Kidney (tissue), 14 donors: ENCODE data around the gene NLRX1. TPM values are rescaled to one million over a fixed set of nuclear protein-coding genes. Genes with fewer than 3 reads are reported as not detected.
"Not testable (repeated sequence)": the region's sequence is repeated elsewhere in the genome, so short reads cannot be mapped to it uniquely, and the experiment has no call there.

ENCODE experiments used
- DNase-seq, 5 donors: peaks; one replicate each; pipeline ENCODE4 v3.0.0-alpha.2; 2013 to 2020
- FAIRE-seq: peaks from 2 replicates; lab custom pipeline; 2012; peaks lifted over from hg19 to GRCh38; lab: Jason Lieb, UNC
- H3K27ac ChIP-seq, 2 donors: one replicate each; pipeline ENCODE4 v1.7.0; 2013; ENCODE audit warnings: low read depth in 2 of 2, low read length in 2 of 2, inconsistent platforms in 1 of 2
- H3K27me3 ChIP-seq: one replicate; pipeline ENCODE4 v1.7.1; 2013; ENCODE audit warnings: low read length, inconsistent platforms; ENCODE audit not compliant: control insufficient read depth, insufficient read depth
- H3K36me3 ChIP-seq, 3 donors: one replicate each; pipeline versions ENCODE4 v1.7.0 to v1.7.1; 2013; ENCODE audit warnings: low read length in 3 of 3, control low read depth in 1 of 3, inconsistent platforms in 1 of 3; ENCODE audit not compliant: insufficient read depth in 3 of 3, control insufficient read depth in 2 of 3
- H3K4me1 ChIP-seq, 3 donors: one replicate each; pipeline versions ENCODE4 v1.7.0 to v1.7.1; 2013; ENCODE audit warnings: low read length in 3 of 3, inconsistent platforms in 1 of 3, low read depth in 1 of 3; ENCODE audit not compliant: control insufficient read depth in 2 of 3, insufficient read depth in 2 of 3
- H3K4me3 ChIP-seq, 3 donors: one replicate each; pipeline versions ENCODE4 v1.7.0 to v1.8.1; 2013; ENCODE audit warnings: low read length in 3 of 3, control low read depth in 1 of 3, inconsistent platforms in 1 of 3
- H3K9ac ChIP-seq, 3 donors: one replicate each; pipeline versions ENCODE4 v1.7.0 to v1.7.1; 2013; ENCODE audit warnings: low read length in 3 of 3, control low read depth in 1 of 3, inconsistent platforms in 1 of 3
- H3K9me3 ChIP-seq, 3 donors: one replicate each; pipeline versions ENCODE4 v1.7.0 to v1.7.1; 2013; ENCODE audit warnings: low read length in 3 of 3, control low read depth in 1 of 3, inconsistent platforms in 1 of 3; ENCODE audit not compliant: control insufficient read depth in 2 of 3, insufficient read depth in 1 of 3
- CTCF ChIP-seq: IDR thresholded peaks from 3 replicates; pipeline ENCODE4 v1.5.1; 2012; ENCODE audit warnings: mild to moderate bottlenecking, moderate library complexity, borderline replicate concordance; ENCODE audit not compliant: insufficient read depth; ENCODE audit errors: extremely low read depth
- intact Hi-C: fragments of 100-400 bp; cut with DNase I; formaldehyde crosslinking; loops from one replicate; pipeline ENCODE4 v1.11.1; 2022
- polyA plus RNA-seq: library from polyadenylated mRNA; stranded (reverse); fragments of 350-450 nt; fragmentation: Illumina TruSeq; extraction: RNeasy Lipid Tissue Mini Kit (QIAGEN cat#74804); gene quantifications from one replicate; pipeline ENCODE4 v1.2.3, GENCODE V29; 2014; ENCODE audit warnings: low read depth, low replicate concordance; ENCODE audit not compliant: insufficient read depth
- total RNA-seq: library from RNA; stranded (reverse); fragmentation: NEBNext Ultra II Directional; extraction: Animal tissue kit (Norgen Biotek cat#: 25700); gene quantifications from one replicate; pipeline ENCODE4 v1.2.1, GENCODE V29; 2021
- donor health status: control.
- donor health status: control.
- donor health status: control.
- donor health status: control.
- donor health status: control.
- donor health status: DM: yes; HTN: yes; CAD: no.
- donor health status: Normal renal cell carcinoma (clear cell type).

The NLRX1 gene
- total and polyA plus RNA-seq, 2 donors from 2014 or later = 11.9 to 21.2 TPM

- Histone ChIP-seq H3K9me3 (no peaks in the 10 kb centered on the region), H3K4me1 (no peaks in the 10 kb centered on the region), H3K27me3 (no peaks in the 10 kb centered on the region), H3K27ac (no peak overlapping the region), H3K4me3 (no peak overlapping the region), H3K9ac (no peak overlapping the region), H3K36me3 (no peaks in the 10 kb centered on the region)
- FAIRE-seq (no peak), DNase-seq (peak in 2 of 5 donors; percentile 21 to 43)
- no peak for TF ChIP-seq CTCF
- intact Hi-C loops = no loop called here
Observed at GRCh38 chr11:119195680-119196079, 27.2 kb downstream of the NLRX1 start.

DNA sequence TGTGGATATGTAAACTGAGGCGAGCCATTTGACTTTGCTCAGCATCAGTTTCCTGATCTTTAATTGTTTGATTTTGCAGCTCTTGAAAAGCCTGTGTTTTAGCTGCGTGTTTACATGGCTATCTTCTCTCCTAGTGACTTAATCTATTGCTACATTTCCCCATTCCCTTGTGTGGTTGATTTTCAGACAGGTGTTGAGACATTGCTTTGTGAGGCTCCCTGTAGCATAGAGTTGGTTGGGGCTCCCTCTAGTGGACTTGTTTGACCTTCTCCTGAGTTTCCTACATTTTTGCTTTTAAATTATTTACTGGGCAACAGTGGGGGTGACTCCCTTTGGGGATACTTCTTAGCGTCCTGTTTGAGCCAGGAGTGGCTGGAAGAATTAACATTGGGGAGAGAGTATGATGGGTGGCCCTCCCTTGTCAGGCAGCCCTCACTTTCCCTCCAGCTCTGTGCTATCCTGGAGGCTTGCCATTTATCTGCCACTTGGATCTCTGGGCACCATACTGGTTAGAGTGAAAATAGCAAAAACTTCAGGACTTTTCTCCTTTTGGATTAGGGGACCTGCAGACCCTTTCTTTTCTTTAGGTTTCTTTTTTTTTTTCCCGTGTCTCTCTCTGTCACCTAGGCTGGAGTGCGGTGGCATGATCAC, 28.4 kb downstream of the NLRX1 start:
- H3K36me3 ChIP-seq = no peaks in the 10 kb centered on the region
- no peak overlapping the region for H3K9ac ChIP-seq
- no peaks in the 10 kb centered on the region for H3K9me3 ChIP-seq
- DNase-seq (peak; percentile 14 to 94 (median 79)), FAIRE-seq (peak; percentile 86)
- peak; percentile 84 for TF ChIP-seq CTCF
- no peaks in the 10 kb centered on the region for H3K4me1 ChIP-seq
- no peak overlapping the region for H3K4me3 ChIP-seq
- intact Hi-C loops = no loop called here
- no peaks in the 10 kb centered on the region for H3K27me3 ChIP-seq
- H3K27ac ChIP-seq = no peak overlapping the region

DNA sequence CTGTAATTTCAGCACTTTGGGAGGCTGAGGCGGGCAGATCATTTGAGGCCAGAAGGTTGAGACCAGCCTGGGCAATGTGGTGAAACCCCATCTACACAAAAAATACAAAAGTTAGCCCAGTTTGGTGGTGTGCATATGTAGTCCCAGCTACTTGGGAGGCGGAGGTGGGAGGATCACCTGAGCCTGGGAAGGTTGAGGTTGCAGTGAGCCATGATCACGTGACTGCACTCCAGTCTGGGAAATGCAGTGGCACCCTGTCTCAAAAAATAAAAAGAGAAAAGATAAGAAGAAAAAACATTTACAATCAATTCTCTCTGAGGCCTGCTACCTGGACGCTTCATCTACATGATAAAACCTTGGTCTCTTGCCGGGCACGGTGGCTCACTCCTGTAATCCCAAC, 30.4 kb downstream of the NLRX1 start:
- no peak overlapping the region for H3K27ac ChIP-seq
- no peaks in the 10 kb centered on the region for H3K36me3 ChIP-seq
- no peak overlapping the region for H3K4me3 ChIP-seq
- intact Hi-C loops = no loop called here
- H3K9me3 ChIP-seq = no peaks in the 10 kb centered on the region
- H3K4me1 ChIP-seq = no peaks in the 10 kb centered on the region
- no peak overlapping the region for H3K9ac ChIP-seq
- H3K27me3 ChIP-seq = no peaks in the 10 kb centered on the region
- TF ChIP-seq CTCF = no peak
- FAIRE-seq = no peak
- DNase-seq = no peak

DNA sequence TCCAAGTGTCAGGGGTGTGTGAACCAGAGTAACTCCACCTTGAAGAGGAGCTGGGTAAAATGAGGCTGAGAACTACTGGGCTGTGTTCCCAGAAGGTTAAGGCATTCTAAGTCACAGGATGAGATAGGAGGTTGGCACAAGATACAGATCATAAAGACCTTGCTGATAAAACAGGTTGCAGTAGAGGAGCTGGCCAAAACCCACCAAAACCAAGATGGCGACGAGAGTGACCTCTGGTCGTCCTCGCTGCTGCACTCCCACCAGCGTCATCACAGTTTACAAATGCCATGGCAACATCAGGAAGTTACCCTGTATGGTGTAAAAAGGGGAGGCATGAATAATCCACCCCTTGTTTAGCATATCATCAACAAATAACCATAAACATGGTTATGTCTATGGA, 32.7 kb downstream of the NLRX1 start:
- H3K4me3 ChIP-seq, H3K27ac ChIP-seq, H3K36me3 ChIP-seq, intact Hi-C loops, H3K4me1 ChIP-seq, FAIRE-seq, H3K9ac ChIP-seq, H3K27me3 ChIP-seq, H3K9me3 ChIP-seq: not testable (repeated sequence)
- DNase-seq = peak in 1 of 5 donors; percentile 10
